Iris pigment epithelial cell (primary cell): ENCODE data around the gene ATOSB.

ENCODE experiments used
- DNase-seq: peaks from one replicate; pipeline ENCODE4 v3.0.0-alpha.2; 2011; ENCODE audit warnings: low read depth

Gene ATOSB

GRCh38 chr9:35054185-35054835 is 61.4 kb downstream of the ATOSB start:
- no peak for DNase-seq
